Large intestine (tissue), 3 donors: ENCODE measurements around the gene PDIA4. TPM values are rescaled to one million over a fixed set of nuclear protein-coding genes. Genes with fewer than 3 reads are reported as not detected.

ENCODE experiments used
- DNase-seq, 2 donors: peaks; one replicate each; pipeline versions ENCODE4 v3.0.0 to v3.0.0-alpha.2; 2013
- H3K27ac ChIP-seq: one replicate; pipeline ENCODE4 v1.5.1; 2013; ENCODE audit warnings: low read length
- H3K27me3 ChIP-seq: 2 replicates; pipeline ENCODE4 v1.6.1; 2013; ENCODE audit warnings: low read length; ENCODE audit not compliant: control insufficient read depth, insufficient read depth
- H3K36me3 ChIP-seq: 2 replicates; pipeline ENCODE4 v1.6.1; 2013; ENCODE audit warnings: low read length; ENCODE audit not compliant: control insufficient read depth, insufficient read depth
- H3K4me1 ChIP-seq: one replicate; pipeline ENCODE4 v1.6.1; 2013; ENCODE audit warnings: low read length; ENCODE audit not compliant: control insufficient read depth, insufficient read depth
- H3K4me3 ChIP-seq: one replicate; pipeline ENCODE4 v1.5.1; 2013; ENCODE audit warnings: low read length
- H3K9me3 ChIP-seq: one replicate; pipeline ENCODE4 v1.6.1; 2013; ENCODE audit warnings: mild to moderate bottlenecking, low read depth, low read length, moderate library complexity; ENCODE audit not compliant: control insufficient read depth
- WGBS: methylation state at CpG from one replicate; pipeline ENCODE4 v1.1.5; 2013; ENCODE audit warnings: low lambda C conversion rate; ENCODE audit not compliant: insufficient coverage; 5-methylcytosine and 5-hydroxymethylcytosine counted together
- polyA plus RNA-seq: library from polyadenylated mRNA; unstranded; fragments of 120-200 nt; gene quantifications from one replicate; pipeline ENCODE4 v1.2.1, GENCODE V29; 2013

The PDIA4 gene
- polyA plus RNA-seq, 1 donor: 134 TPM

DNA sequence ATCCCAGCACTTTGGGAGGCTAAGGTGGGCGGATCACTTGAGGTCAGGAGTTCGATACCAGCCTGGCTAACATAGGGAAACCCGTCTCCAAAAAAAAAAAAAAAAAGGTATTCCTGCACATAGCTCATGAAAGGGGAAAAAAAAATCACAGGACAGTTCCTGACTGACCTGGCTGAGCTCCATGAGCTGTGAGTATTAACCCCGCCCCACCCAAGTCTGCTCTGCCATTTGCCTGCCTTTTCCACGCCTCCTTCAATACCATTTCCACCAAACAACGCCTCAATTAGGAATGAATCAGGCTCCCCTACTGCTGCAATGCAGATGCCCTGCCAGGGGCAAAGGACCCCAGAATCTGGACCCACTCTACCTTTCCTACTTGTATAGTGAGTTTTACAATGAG is 55.0 kb downstream of the PDIA4 start:
- Histone ChIP-seq H3K36me3 (no peaks in the 10 kb centered on the region), H3K27ac (no peak overlapping the region), H3K27me3 (no peaks in the 10 kb centered on the region), H3K9me3 (no peaks in the 10 kb centered on the region), H3K4me3 (no peak overlapping the region), H3K4me1 (no peaks in the 10 kb centered on the region)
- DNase-seq: no peak
- 80% methylated on average over 1 of the region's 6 CpGs for WGBS

DNA sequence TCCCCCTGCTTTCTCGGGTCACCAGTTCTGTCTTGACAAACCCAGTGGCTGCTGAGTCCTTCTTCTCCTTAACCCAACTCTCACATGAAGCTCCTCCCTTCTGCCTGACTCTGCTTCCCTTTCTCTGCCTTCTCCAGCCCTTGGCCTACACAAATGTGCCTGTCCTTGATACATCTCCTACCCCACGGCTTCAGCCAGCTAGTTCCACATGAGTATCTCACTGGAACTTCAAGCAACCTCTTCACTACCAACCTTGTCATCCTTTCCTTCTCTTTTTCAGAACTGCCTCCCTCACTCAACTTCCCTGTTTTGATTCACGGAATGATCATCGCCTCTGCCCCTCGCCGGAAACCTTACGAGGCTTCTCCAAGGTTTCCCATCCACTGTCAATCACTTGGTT is 55.9 kb downstream of the PDIA4 start:
- H3K9me3 ChIP-seq: no peaks in the 10 kb centered on the region

DNA sequence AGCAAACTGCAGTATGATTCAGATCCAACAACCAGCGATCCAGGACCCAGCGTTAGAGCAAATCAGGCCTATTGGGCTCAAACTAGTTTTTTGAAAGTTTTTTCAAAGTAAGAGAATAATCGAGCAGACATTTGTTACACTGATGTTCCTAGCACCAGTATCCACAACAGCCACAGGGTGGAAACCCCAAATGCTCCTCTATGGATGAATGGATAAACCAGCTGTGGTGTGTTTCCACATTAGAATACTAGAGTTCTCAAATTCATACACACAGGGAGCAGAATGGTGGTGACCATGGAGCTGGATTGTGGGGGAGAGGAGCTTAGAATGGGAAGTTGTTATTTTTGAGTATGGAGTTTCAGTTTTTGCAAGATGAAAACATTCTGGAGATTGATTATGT is 60.7 kb downstream of the PDIA4 start:
- no peaks in the 10 kb centered on the region for H3K4me1 ChIP-seq
- 100% methylated on average over 1 of the region's 3 CpGs for WGBS
- DNase-seq: no peak
- H3K36me3 ChIP-seq: no peaks in the 10 kb centered on the region
- H3K27me3 ChIP-seq: no peaks in the 10 kb centered on the region
- no peak overlapping the region for H3K27ac ChIP-seq
- no peaks in the 10 kb centered on the region for H3K9me3 ChIP-seq
- H3K4me3 ChIP-seq: no peak overlapping the region

More for the DNA sequence above, 55.9 kb downstream of the PDIA4 start:
- no peak for DNase-seq
- no peak overlapping the region for H3K27ac ChIP-seq
- no peak overlapping the region for H3K4me3 ChIP-seq
- H3K4me1 ChIP-seq: no peaks in the 10 kb centered on the region
- WGBS: 86% methylated on average over 6 of the region's 7 CpGs
- H3K36me3 ChIP-seq: no peaks in the 10 kb centered on the region
- H3K27me3 ChIP-seq: no peaks in the 10 kb centered on the region

DNA sequence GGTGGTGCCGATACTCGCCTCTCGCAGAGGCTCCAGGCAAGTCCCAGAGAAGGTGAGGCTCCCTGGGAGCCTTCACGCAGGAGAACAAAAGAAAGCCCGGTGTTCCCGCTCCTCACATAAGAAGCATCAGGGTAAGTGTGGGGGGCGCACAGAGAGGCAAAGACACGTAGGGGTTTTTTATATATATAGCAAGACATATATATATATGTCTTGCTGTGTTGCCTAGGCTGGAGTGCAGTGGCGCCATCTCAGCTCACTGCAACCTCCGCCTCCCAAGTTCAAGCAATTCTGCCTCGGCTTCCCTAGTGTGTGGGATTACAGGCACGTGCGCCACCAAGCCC is 61.3 kb downstream of the PDIA4 start:
- WGBS: 60% methylated on average over 1 of the region's 13 CpGs
- Histone ChIP-seq H3K27ac (no peak overlapping the region), H3K4me3 (peak overlapping the region; percentile 34), H3K4me1 (no peaks in the 10 kb centered on the region), H3K36me3 (no peaks in the 10 kb centered on the region), H3K9me3 (no peaks in the 10 kb centered on the region), H3K27me3 (no peaks in the 10 kb centered on the region)
- no peak for DNase-seq

DNA sequence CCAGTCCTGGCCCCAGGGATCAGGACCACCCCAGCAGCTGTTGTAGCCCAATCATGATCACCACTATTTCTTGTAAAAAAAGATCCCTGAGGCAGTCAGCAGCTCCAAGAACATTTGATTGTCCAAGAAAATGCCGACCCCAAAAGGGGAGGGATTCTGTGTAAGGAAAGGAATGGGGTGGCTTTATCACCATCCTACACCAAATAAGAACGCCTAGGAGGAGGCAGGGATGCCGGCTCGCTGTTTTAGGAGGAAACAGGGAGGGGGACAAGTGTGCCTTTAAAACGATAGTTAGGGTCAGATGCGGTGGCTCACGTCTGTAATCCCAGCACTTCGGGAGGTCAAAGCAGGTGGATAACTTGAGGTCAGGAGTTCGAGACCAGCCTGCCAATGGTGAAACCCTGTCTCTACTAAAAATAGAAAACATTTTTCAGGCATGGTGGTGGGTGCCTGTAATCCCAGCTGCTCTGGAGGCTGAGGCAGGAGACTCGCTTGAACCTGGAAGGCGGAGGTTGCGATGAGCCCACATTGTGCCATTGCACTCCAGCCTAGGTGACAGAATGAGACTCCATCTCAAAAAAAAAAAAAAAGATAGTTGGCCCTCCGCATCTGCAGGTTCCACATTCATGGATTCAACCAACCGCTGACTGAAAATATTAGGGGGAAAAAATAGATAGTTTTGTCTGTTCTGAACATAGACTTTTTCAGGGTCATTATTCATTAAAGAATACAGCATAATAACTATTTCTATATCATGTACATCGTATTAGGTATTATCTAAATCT is 63.6 kb downstream of the PDIA4 start:
- H3K4me1 ChIP-seq: no peaks in the 10 kb centered on the region
- H3K27me3 ChIP-seq: no peaks in the 10 kb centered on the region
- no peak for DNase-seq
- H3K9me3 ChIP-seq: no peaks in the 10 kb centered on the region
- H3K4me3 ChIP-seq: peak overlapping the region; percentile 61
- WGBS: 100% methylated on average over 1 of the region's 15 CpGs
- H3K36me3 ChIP-seq: no peaks in the 10 kb centered on the region
- peak overlapping the region; percentile 34 for H3K27ac ChIP-seq

DNA sequence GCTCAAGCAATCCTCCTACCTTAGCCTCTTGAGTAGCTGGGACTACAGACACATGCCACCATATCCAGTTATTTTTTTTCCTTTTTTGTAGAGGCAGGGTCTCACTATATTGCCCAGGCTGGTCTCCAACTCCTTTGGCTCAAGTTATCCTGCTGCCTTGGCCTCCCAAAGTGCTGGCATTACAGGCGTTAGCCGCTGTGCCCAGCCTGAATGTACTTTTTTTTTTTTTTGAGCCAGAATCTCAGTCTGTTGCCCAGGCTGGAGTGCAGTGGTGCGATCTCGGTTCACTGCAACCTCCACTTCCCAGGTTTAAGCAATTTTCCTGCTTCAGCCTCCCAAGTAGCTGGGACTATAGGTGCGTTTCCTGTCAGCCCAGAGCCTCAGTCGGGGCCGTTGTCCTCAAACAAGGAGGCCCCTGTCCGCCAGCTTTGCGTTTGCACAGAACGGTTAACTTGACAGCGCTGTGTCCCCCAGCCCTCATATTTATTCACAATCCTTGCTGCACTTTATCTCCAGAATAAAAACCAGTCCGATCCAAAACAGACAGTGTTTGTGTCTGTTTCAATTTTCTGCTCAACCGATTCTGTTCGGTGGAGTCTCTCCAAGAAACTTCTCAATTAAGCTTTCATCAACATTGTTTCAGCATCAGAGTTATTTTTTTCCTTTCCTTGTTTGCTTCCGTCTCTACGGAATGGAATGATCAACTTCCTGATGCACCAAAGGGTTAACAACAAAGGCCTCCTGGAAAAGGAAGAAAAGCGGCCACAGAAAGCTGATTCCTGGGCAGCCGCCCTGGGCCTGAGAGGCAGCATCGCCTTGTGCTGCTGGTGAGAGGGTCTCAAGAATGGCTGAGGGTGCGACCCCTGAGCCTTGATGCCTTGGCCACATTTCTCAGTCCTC is 64.5 kb downstream of the PDIA4 start:
- Histone ChIP-seq H3K27ac (peak overlapping the region; percentile 34), H3K4me1 (no peaks in the 10 kb centered on the region), H3K9me3 (no peaks in the 10 kb centered on the region), H3K4me3 (peak overlapping the region; percentile 61), H3K27me3 (no peaks in the 10 kb centered on the region), H3K36me3 (no peaks in the 10 kb centered on the region)
- WGBS: no CpG with 5 or more reads among the region's 20 CpGs
- DNase-seq: peak in 1 of 2 donors; percentile 57

DNA sequence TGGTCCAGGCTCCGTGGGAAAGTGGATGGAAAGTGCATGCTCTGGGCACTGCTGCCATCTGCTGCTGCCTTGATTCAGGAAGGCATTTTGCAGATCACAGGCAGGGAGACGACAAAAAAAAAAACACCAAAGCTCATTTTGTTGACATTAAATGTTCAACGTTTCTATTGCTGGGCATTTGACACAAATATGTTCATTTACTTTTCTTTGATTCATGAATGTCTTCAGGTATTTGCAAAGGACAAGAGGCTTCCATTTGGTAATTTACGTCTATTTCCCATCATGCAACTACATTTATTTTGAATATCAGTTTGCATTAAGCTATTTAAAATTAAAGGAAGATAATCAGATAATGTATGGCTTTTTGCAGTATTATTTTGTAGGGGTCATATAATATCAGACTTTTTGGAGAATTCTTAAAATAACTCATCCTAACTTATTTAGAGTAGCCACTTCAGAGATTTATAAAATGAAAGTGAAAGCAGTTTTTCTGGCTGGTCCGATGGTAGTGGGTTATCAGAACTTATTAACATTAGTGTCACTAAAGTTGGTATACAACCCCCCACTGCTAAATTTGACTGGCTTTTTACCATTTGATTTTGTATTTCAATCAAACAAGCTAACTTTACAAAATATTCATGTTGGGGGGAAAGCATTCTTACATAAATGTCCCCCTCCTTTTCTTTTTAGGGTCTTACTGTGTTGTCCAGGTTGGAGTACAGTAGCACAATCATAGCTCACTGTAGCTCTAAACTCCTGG is 65.3 kb downstream of the PDIA4 start:
- no peaks in the 10 kb centered on the region for H3K27me3 ChIP-seq
- H3K4me1 ChIP-seq: no peaks in the 10 kb centered on the region
- peak overlapping the region; percentile 34 for H3K27ac ChIP-seq
- no peaks in the 10 kb centered on the region for H3K36me3 ChIP-seq
- H3K9me3 ChIP-seq: no peaks in the 10 kb centered on the region
- peak overlapping the region; percentile 61 for H3K4me3 ChIP-seq
- WGBS: 0% methylated on average over 1 of the region's 5 CpGs
- DNase-seq: peak; percentile 71 to 84

GRCh38 chr7:148962440-148962822 is 65.9 kb downstream of the PDIA4 start:
- Histone ChIP-seq H3K36me3 (no peaks in the 10 kb centered on the region), H3K27ac (no peak overlapping the region), H3K4me3 (peak overlapping the region; percentile 61), H3K9me3 (no peaks in the 10 kb centered on the region), H3K4me1 (no peaks in the 10 kb centered on the region), H3K27me3 (no peaks in the 10 kb centered on the region)
- 67% methylated on average over 1 of the region's 5 CpGs for WGBS
- DNase-seq: no peak

GRCh38 chr7:148959726-148960125 is 68.6 kb downstream of the PDIA4 start:
- Histone ChIP-seq H3K27me3 (no peaks in the 10 kb centered on the region), H3K9me3 (no peaks in the 10 kb centered on the region), H3K27ac (peak overlapping the region; percentile 83), H3K4me1 (no peaks in the 10 kb centered on the region), H3K4me3 (no peak overlapping the region), H3K36me3 (no peaks in the 10 kb centered on the region)
- WGBS: no CpG with 5 or more reads among the region's 3 CpGs
- no peak for DNase-seq

DNA sequence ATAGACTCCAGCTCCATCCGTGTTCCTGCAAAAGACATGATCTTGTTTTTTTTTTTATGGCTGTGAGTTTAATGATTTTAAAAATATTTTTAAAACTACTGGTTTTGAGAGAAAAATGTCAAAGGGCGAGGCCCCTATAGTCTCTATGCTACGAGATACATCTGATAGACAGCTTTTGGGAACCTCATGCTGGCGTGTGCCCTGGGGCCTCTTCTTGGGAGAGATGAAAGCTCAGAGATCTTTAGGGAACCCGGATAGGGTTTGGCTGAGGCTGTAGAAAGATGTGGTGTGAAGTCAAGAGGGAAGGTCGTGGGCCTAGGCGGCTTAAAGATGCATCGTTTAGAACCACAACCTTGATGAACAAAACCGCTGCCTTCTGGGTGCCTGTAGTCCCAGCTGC is 70.2 kb downstream of the PDIA4 start:
- Histone ChIP-seq H3K36me3 (no peaks in the 10 kb centered on the region), H3K9me3 (no peaks in the 10 kb centered on the region), H3K4me1 (no peaks in the 10 kb centered on the region), H3K27me3 (no peaks in the 10 kb centered on the region), H3K27ac (peak overlapping the region; percentile 83), H3K4me3 (no peak overlapping the region)
- WGBS: 71% methylated on average over 1 of the region's 9 CpGs
- DNase-seq: no peak
